ENCODE measurements around the gene MED15. TPM values are rescaled to one million over a fixed set of nuclear protein-coding genes. Genes with fewer than 3 reads are reported as not detected.

Gene MED15
- total RNA-seq, 1 donor, result 36.9 TPM

DNA sequence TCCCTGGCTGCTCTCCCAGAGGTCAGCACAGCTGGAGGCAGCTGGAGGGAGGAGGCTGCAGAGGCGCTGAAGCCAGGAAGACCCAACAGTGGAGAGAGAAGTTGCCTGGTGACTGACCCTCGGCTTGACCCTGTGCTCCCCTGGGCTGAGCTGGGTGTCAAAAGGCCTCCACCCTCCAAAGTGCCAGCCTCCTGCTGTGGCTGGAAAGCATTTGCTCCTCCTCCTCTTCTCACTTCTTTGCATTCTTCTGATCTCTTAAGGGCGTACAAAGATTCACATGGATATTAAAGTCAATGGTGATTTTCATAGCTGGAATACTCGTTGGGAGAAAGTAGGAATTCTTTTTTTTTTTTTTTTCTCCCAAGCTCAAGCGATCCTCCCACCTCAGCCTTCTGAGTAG lies 91.7 kb downstream of the MED15 start:
- no peak for DNase-seq (ENCODE audit: insufficient read length, low spot score, missing footprints)
- no peaks in the 10 kb centered on the region for H3K36me3 ChIP-seq (ENCODE audit: insufficient read depth, low read length)

DNA sequence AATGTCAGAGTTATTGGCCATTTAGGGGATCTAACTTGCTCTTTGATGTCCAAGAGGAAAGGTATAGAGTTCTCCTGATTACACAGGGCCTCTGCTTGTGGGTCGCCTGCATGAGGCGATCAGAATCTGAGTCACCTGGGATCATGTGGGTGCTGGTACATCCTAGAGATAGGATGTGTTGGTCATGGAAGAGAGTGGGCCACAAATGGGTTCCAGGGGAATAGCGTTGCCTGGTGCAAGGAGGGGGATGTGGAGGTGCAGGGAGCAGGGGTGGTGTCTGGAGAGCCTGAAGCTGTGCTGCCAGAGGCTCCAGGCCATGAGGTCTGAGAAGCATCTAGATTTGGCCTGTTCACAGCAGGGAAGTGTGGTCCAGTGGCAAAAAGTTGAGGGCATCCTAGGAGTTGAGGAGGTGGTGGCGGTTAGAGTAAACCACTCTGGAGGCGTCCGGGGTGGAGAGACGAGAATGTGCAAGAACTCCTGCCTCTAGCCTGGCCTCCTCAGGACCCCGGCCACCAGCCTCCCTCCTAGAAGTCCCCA lies 92.8 kb downstream of the MED15 start:
- Histone ChIP-seq H3K27ac (ENCODE audit: low read depth, low read length) (no peak overlapping the region), H3K4me2 (ENCODE audit: insufficient read depth, low read length) (no peak overlapping the region), H3K4me3 (ENCODE audit: insufficient read depth, low read length) (no peak overlapping the region), H3K79me2 (ENCODE audit: insufficient read depth, low read length) (no peaks in the 10 kb centered on the region), H3K27me3 (ENCODE audit: insufficient read depth, low read length) (no peaks in the 10 kb centered on the region), H4K20me1 (ENCODE audit: insufficient read depth, low read length) (no peaks in the 10 kb centered on the region), H2AFZ (ENCODE audit: low read length) (no peak overlapping the region), H3K36me3 (ENCODE audit: insufficient read depth, low read length) (no peaks in the 10 kb centered on the region), H3K9me3 (ENCODE audit: low read depth, low read length) (no peaks in the 10 kb centered on the region), H3K4me1 (ENCODE audit: insufficient read depth, low read length) (no peaks in the 10 kb centered on the region)
- peak; percentile 58 for DNase-seq (ENCODE audit: insufficient read length, low spot score, missing footprints)
- TF ChIP-seq CTCF (IDR thresholded peaks at IDR 0.05; ENCODE audit: extremely low read depth, low read depth, low read length), result no peak

More for the DNA sequence above, 91.7 kb downstream of the MED15 start:
- H3K4me2 ChIP-seq (ENCODE audit: insufficient read depth, low read length), result no peak overlapping the region
- no peak overlapping the region for H3K4me3 ChIP-seq (ENCODE audit: insufficient read depth, low read length)
- no peak overlapping the region for H2AFZ ChIP-seq (ENCODE audit: low read length)
- no peaks in the 10 kb centered on the region for H3K79me2 ChIP-seq (ENCODE audit: insufficient read depth, low read length)
- no peak for TF ChIP-seq CTCF (IDR thresholded peaks at IDR 0.05; ENCODE audit: extremely low read depth, low read depth, low read length)
- H4K20me1 ChIP-seq (ENCODE audit: insufficient read depth, low read length), result no peaks in the 10 kb centered on the region
- H3K4me1 ChIP-seq (ENCODE audit: insufficient read depth, low read length), result no peaks in the 10 kb centered on the region
- H3K27me3 ChIP-seq (ENCODE audit: insufficient read depth, low read length), result no peaks in the 10 kb centered on the region
- no peaks in the 10 kb centered on the region for H3K9me3 ChIP-seq (ENCODE audit: low read depth, low read length)
- H3K27ac ChIP-seq (ENCODE audit: low read depth, low read length), result no peak overlapping the region

DNA sequence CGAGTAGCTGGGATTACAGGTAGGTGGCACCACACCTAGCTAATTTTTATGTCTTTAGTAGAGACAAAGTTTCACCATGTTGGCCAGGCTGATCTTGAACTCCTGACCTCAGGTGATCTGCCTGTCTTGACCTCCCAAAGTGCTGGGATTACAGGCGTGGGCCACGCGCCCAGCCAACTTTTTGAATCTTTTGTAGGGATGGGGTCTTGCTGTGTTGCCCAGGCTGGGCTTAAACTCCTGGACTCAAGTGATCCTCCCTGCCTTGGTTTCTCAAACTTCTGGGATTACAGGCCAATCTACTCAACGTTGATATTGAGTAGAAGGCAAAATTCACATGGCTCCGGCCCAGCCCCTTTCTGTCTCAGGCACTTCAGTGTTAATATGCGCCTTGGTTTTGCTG lies 93.9 kb downstream of the MED15 start:
- Histone ChIP-seq H3K9me3 (ENCODE audit: low read depth, low read length) (no peaks in the 10 kb centered on the region), H3K27me3 (ENCODE audit: insufficient read depth, low read length) (no peaks in the 10 kb centered on the region), H3K27ac (ENCODE audit: low read depth, low read length) (no peak overlapping the region), H3K36me3 (ENCODE audit: insufficient read depth, low read length) (no peaks in the 10 kb centered on the region), H3K4me1 (ENCODE audit: insufficient read depth, low read length) (no peaks in the 10 kb centered on the region), H2AFZ (ENCODE audit: low read length) (no peak overlapping the region), H4K20me1 (ENCODE audit: insufficient read depth, low read length) (no peaks in the 10 kb centered on the region), H3K4me3 (ENCODE audit: insufficient read depth, low read length) (no peak overlapping the region), H3K4me2 (ENCODE audit: insufficient read depth, low read length) (no peak overlapping the region), H3K79me2 (ENCODE audit: insufficient read depth, low read length) (no peaks in the 10 kb centered on the region)
- no peak for DNase-seq (ENCODE audit: insufficient read length, low spot score, missing footprints)
- no peak for TF ChIP-seq CTCF (IDR thresholded peaks at IDR 0.05; ENCODE audit: extremely low read depth, low read depth, low read length)

DNA sequence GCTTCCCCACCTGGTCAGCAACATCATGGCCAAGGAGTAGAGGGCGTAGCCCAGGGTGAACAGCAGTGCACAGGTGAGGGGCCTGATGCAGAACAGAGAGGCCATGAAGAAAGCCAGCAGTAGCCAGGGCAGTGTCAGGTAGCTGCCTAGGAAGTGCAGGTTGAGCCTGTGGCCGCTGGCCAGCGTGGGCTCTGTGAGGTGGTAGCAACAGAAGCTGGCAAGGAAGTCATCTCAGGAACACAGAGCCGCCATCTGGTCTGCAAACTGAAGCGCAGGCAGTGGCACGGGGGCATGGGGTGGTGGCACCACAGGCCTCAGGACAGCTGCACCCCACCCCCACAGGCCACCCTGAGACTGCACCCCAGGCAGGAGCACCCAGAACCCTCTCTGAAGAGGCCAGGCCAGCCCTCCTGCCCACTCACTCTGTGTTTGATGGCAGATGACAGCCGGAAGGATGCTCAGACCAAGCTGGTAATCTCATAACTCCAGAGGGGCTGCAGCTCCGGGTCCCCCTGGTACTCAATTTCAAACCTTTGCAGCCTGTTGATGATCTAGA lies 95.3 kb downstream of the MED15 start:
- H3K4me1 ChIP-seq (ENCODE audit: insufficient read depth, low read length), result no peaks in the 10 kb centered on the region
- no peaks in the 10 kb centered on the region for H3K27me3 ChIP-seq (ENCODE audit: insufficient read depth, low read length)
- DNase-seq (ENCODE audit: insufficient read length, low spot score, missing footprints), result peak; percentile 45
- H3K36me3 ChIP-seq (ENCODE audit: insufficient read depth, low read length), result no peaks in the 10 kb centered on the region
- H3K4me3 ChIP-seq (ENCODE audit: insufficient read depth, low read length), result no peak overlapping the region
- H3K27ac ChIP-seq (ENCODE audit: low read depth, low read length), result no peak overlapping the region
- no peaks in the 10 kb centered on the region for H3K9me3 ChIP-seq (ENCODE audit: low read depth, low read length)
- no peak overlapping the region for H2AFZ ChIP-seq (ENCODE audit: low read length)
- no peaks in the 10 kb centered on the region for H3K79me2 ChIP-seq (ENCODE audit: insufficient read depth, low read length)
- no peaks in the 10 kb centered on the region for H4K20me1 ChIP-seq (ENCODE audit: insufficient read depth, low read length)
- no peak for TF ChIP-seq CTCF (IDR thresholded peaks at IDR 0.05; ENCODE audit: extremely low read depth, low read depth, low read length)
- H3K4me2 ChIP-seq (ENCODE audit: insufficient read depth, low read length), result no peak overlapping the region

Measured in osteoblast (primary cell).